Adrenal gland (tissue), 12 donors: ENCODE results near the gene SF3B2. TPM values are rescaled to one million over a fixed set of nuclear protein-coding genes. Genes with fewer than 3 reads are reported as not detected.

Experiments used
- DNase-seq, 7 donors: peaks; one replicate each; pipeline ENCODE4 v3.0.0-alpha.2; 2019 to 2020
- H3K27ac ChIP-seq, 5 donors: fragments of 200-600 bp; sonication (generic) in 4 of 5; 1 replicate in 3 of 5; 2 replicates in 2 of 5; pipeline versions ENCODE4 v1.5.1 to v1.8.0; 2016 to 2020; ENCODE audit warnings: mild to moderate bottlenecking in 1 of 5
- H3K27me3 ChIP-seq: fragments of 200-600 bp; 2 replicates; pipeline ENCODE4 v1.8.0; 2021
- H3K36me3 ChIP-seq, 2 donors: fragments of 200-600 bp; replicated peaks in 1 of 2; 1 replicate in 1 of 2; 2 replicates in 1 of 2; pipeline versions ENCODE4 v1.5.1 to v1.8.0; 2018 to 2022
- H3K4me1 ChIP-seq, 2 donors: fragments of 200-600 bp; replicated peaks in 1 of 2; 1 replicate in 1 of 2; 2 replicates in 1 of 2; pipeline versions ENCODE4 v1.5.1 to v1.8.0; 2018 to 2021
- H3K4me3 ChIP-seq, 4 donors: fragments of 200-600 bp; sonication (generic) in 3 of 4; one replicate each; pipeline ENCODE4 v1.5.1; 2016 to 2018
- H3K9me3 ChIP-seq, 3 donors: fragments of 200-600 bp; sonication (generic) in 1 of 3; replicated peaks in 1 of 3; 1 replicate in 2 of 3; 2 replicates in 1 of 3; pipeline versions ENCODE4 v1.5.1 to v1.8.0; 2016 to 2021
- POLR2A ChIP-seq, 2 donors: fragments of 450-650 bp; IDR thresholded peaks; one replicate each; pipeline ENCODE4 v1.6.1; 2017; ENCODE audit warnings: antibody characterized with exemption in 2 of 2, mild to moderate bottlenecking in 2 of 2, moderate library complexity in 1 of 2
- WGBS, 4 donors: extraction: QIAGEN DNeasy Blood & Tissue Kit in 2 of 4; methylation state at CpG; one replicate each; pipeline versions ENCODE4 v1.1.5 to v1.1.7; 2013 to 2017; 5-methylcytosine and 5-hydroxymethylcytosine counted together
- intact Hi-C, 2 donors: fragments of 100-400 bp; cut with DNase I; formaldehyde crosslinking; loops; one replicate each; pipeline versions ENCODE4 v1.14.1 to v1.15.0; 2022 to 2023
- polyA plus RNA-seq, 3 donors: library from polyadenylated mRNA; stranded (reverse); fragments of 200-250 nt in 2 of 3; fragments of 350-450 nt in 1 of 3; fragmentation: Illumina TruSeq in 1 of 3; extraction: RNeasy Lipid Tissue Mini Kit (QIAGEN cat#74804) in 1 of 3; gene quantifications; one replicate each; pipeline ENCODE4 v1.2.3, GENCODE V29; 2013 to 2014
- total RNA-seq, 9 donors: library from RNA; depleted of rRNA in 4 of 9; stranded (reverse); fragments of >200 nt in 4 of 9; fragments of 120-200 nt in 1 of 9; fragmentation: NEBNext Ultra II Directional in 1 of 9; extraction: Animal tissue kit (Norgen Biotek cat#: 25700) in 1 of 9; gene quantifications; one replicate each; pipeline versions ENCODE4 v1.1.0 to v1.2.4, GENCODE V29; 2013 to 2023
- TF ChIP-seq, protein P1 (sequence below), 6 experiments: fragments of 450-650 bp in 4 of 6; fragments of 200-600 bp in 2 of 6; sonication (generic) in 1 of 6; IDR thresholded peaks; 1 replicate in 5 of 6; 2 replicates in 1 of 6; pipeline versions ENCODE4 v1.5.1 to v1.8.0; 2016 to 2021; ENCODE audit warnings: antibody characterized with exemption in 6 of 6, mild to moderate bottlenecking in 2 of 6, moderate library complexity in 1 of 6
- donor health status: healthy with polysubstance abuse.
- donor health status: Bipolar disorder and iron deficiency.
- donor health status: DM: yes; HTN: yes; CAD: no.
- donor health status: DM: no; HTN: no; CAD: no.
- donor health status: DM: no; HTN: no; CAD: no.
- donor health status: DM: yes; HTN: yes; CAD: no.

Gene SF3B2
- total and polyA plus RNA-seq, 12 donors = 101 to 196 (median 141) TPM

DNA sequence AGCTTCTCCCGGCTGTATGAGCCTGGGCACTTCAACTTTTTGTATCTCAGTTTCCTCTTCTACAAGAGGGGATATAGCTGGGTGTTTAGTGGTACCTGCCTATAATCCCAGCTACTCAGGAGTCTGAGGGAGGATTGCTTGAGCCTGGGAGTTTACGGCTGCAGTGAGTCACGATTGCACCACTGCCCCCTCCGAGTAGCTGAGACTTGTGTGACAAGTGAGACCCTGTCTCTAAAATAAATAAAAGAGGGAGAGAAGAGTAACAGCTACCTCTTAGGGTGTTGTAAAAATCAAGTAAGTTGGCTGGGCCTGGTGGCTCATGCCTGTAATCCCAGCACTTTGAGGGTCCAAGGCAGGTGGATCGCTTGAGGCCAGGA lies 15.8 kb upstream of the SF3B2 start:
- DNase-seq = no peak
- no peaks in the 10 kb centered on the region for H3K4me1 ChIP-seq
- TF ChIP-seq, protein P1, sequence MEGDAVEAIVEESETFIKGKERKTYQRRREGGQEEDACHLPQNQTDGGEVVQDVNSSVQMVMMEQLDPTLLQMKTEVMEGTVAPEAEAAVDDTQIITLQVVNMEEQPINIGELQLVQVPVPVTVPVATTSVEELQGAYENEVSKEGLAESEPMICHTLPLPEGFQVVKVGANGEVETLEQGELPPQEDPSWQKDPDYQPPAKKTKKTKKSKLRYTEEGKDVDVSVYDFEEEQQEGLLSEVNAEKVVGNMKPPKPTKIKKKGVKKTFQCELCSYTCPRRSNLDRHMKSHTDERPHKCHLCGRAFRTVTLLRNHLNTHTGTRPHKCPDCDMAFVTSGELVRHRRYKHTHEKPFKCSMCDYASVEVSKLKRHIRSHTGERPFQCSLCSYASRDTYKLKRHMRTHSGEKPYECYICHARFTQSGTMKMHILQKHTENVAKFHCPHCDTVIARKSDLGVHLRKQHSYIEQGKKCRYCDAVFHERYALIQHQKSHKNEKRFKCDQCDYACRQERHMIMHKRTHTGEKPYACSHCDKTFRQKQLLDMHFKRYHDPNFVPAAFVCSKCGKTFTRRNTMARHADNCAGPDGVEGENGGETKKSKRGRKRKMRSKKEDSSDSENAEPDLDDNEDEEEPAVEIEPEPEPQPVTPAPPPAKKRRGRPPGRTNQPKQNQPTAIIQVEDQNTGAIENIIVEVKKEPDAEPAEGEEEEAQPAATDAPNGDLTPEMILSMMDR (IDR thresholded peaks at IDR 0.05) = no peak
- no peaks in the 10 kb centered on the region for H3K9me3 ChIP-seq
- WGBS, 4 donors = 66 to 88% (median 84%) methylated on average over 5 of the region's 5 CpGs
- H3K27ac ChIP-seq = no peak overlapping the region
- H3K4me3 ChIP-seq = no peak overlapping the region
- H3K27me3 ChIP-seq = no peaks in the 10 kb centered on the region
- intact Hi-C loops = no loop called here
- no peaks in the 10 kb centered on the region for H3K36me3 ChIP-seq

DNA sequence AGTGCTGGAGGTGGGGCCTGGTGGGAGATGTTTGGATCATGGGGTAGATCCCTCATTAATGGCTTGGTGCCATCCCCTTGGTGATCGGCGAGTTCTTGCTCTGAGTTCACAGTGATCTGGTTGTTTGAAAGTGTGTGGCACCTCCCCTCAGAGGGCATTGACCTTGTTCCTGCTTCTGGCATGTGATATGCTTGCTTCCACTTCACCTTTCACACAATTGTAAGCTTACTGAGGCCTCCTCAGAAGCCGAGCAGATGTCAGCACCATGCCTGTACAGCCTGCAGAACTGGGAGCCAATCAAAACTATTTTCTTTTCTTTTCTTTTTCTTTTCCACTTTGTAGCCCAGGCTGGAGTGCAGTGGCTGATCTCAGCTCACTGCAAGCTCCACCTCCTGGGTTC lies 14.8 kb upstream of the SF3B2 start:
- 68 to 87% (median 77%) methylated on average over 3 of the region's 3 CpGs for WGBS, 4 donors
- H3K27me3 ChIP-seq = no peaks in the 10 kb centered on the region
- no peaks in the 10 kb centered on the region for H3K36me3 ChIP-seq
- no peak for DNase-seq
- no peak overlapping the region for H3K4me3 ChIP-seq
- no peaks in the 10 kb centered on the region for H3K9me3 ChIP-seq
- no peak overlapping the region for H3K27ac ChIP-seq
- no peaks in the 10 kb centered on the region for H3K4me1 ChIP-seq
- TF ChIP-seq, protein P1 (IDR thresholded peaks at IDR 0.05) = no peak
- TF ChIP-seq POLR2A (IDR thresholded peaks at IDR 0.05) = no peak
- intact Hi-C loops = no loop called here

DNA sequence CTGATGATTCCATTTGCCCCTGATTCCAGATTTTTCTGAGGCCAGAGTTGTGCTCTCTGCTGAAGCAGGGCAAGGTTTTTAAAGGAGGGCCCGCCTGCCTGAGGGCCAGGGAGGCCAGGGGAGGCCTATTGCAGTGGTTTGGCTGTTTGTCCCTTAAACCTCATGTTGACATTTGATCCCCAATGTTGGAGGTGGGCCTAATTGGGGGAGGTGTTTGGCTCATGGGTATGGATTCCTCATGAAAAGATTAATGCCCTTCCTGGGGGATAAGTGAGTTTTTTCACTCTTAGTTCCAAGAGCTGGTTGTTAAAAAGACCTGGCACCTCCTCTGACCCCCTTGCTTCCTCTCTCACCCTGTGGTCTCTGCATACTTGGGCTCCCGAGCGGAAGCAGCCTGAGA lies 12.4 kb upstream of the SF3B2 start:
- no peak for TF ChIP-seq POLR2A (IDR thresholded peaks at IDR 0.05)
- TF ChIP-seq, protein P1 (IDR thresholded peaks at IDR 0.05) = no peak
- Histone ChIP-seq H3K4me1 (no peaks in the 10 kb centered on the region), H3K27me3 (no peaks in the 10 kb centered on the region), H3K9me3 (no peaks in the 10 kb centered on the region), H3K36me3 (no peaks in the 10 kb centered on the region), H3K27ac (no peak overlapping the region), H3K4me3 (no peak overlapping the region)
- intact Hi-C loops = no loop called here
- WGBS, 4 donors = 70 to 90% (median 82%) methylated on average over 2 to 3 of the region's 3 CpGs
- no peak for DNase-seq

DNA sequence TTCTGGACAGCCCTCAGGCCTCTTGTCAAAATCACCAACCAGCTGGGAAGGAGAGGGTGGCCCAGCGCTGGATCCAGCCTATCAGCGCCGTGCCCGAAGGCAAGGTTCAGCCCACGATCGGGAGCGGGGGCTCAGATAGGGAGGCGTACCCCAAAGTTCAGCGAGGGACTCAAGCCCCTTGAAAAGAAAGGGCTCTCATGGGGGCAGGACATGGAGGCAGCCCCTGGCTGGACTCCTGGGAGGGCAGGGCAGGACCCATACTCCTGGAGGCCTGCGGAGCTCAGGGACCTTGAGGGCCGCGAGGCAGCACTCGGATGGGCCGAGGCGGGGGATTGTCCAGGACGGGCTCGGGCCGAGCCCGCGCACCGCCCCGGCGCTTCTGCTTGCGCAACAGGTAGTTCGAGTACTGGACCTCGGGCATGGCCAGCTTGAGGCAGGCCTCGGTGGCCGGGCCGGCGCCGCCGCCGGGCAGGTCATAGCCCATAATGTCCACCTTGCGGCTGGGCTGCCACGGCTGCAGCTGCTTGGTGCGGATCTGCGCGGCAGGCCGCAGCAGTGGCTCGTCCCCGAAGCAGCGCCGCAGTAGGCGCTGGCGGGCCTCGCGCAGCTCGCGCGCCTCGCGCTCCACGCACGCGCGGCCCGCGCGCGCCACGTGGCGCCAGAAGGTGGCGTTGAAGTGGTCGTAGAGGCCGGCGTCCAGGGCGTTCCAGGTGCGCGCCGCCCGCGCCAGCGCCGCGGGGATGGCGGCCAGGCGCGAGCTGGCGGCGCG lies 9.8 kb upstream of the SF3B2 start:
- TF ChIP-seq, protein P1 (IDR thresholded peaks at IDR 0.05) = no peak
- TF ChIP-seq POLR2A (IDR thresholded peaks at IDR 0.05) = no peak

More for the DNA sequence above, 9.8 kb upstream of the SF3B2 start:
- H3K9me3 ChIP-seq = no peaks in the 10 kb centered on the region
- no peak overlapping the region for H3K4me3 ChIP-seq
- no peak overlapping the region for H3K27ac ChIP-seq
- H3K4me1 ChIP-seq = no peaks in the 10 kb centered on the region
- no peaks in the 10 kb centered on the region for H3K27me3 ChIP-seq
- no peak for DNase-seq
- intact Hi-C loops = no loop called here
- H3K36me3 ChIP-seq = no peaks in the 10 kb centered on the region
- WGBS, 4 donors = 95 to 97% (median 96%) methylated on average over 57 to 81 of the region's 81 CpGs
